NT2/D1 (cell line): ENCODE data around the gene PPARGC1A.

Source experiments
- DNase-seq: peaks from one replicate; pipeline ENCODE4 v3.0.0-alpha.2; 2011; ENCODE audit warnings: low read depth, low spot score
- H3K27me3 ChIP-seq: 2 replicates; pipeline ENCODE4 v1.6.0; 2011; ENCODE audit warnings: mild to moderate bottlenecking; ENCODE audit not compliant: insufficient read length, insufficient read depth
- H3K36me3 ChIP-seq: 2 replicates; pipeline ENCODE4 v1.6.1; 2011; ENCODE audit warnings: mild to moderate bottlenecking, low read length, mixed read lengths; ENCODE audit not compliant: insufficient read depth, insufficient read length
- H3K4me1 ChIP-seq: 2 replicates; pipeline ENCODE4 v1.5.1; 2011; ENCODE audit not compliant: insufficient read depth, insufficient read length
- H3K4me3 ChIP-seq: 2 replicates; pipeline ENCODE4 v1.5.1; 2011; ENCODE audit warnings: low read depth; ENCODE audit not compliant: insufficient read length
- H3K9ac ChIP-seq: 2 replicates; pipeline ENCODE4 v1.6.0; 2011; ENCODE audit warnings: low read depth; ENCODE audit not compliant: insufficient read length
- H3K9me3 ChIP-seq: 2 replicates; pipeline ENCODE4 v1.5.1; 2011; ENCODE audit warnings: mild to moderate bottlenecking, low read length; ENCODE audit not compliant: insufficient read depth
- SUZ12 ChIP-seq: IDR thresholded peaks from 2 replicates; pipeline ENCODE4 v1.6.1; 2011; ENCODE audit not compliant: insufficient read length, insufficient read depth; ENCODE audit errors: extremely low read depth
- YY1 ChIP-seq: IDR thresholded peaks from 2 replicates; pipeline ENCODE4 v1.6.1; 2011; ENCODE audit not compliant: insufficient read length, insufficient read depth
- ZNF274 ChIP-seq: IDR thresholded peaks from 2 replicates; pipeline ENCODE4 v1.6.1; 2011; ENCODE audit warnings: mild to moderate bottlenecking, low read depth, low read length

PPARGC1A gene

GRCh38 chr4:23746672-23747071 lies 143.2 kb downstream of the PPARGC1A start:
- no peak overlapping the region for H3K9ac ChIP-seq
- H3K4me3 ChIP-seq: no peak overlapping the region
- DNase-seq: no peak
- peaks cover 32% of the 10 kb centered on the region for H3K9me3 ChIP-seq
- no peaks in the 10 kb centered on the region for H3K4me1 ChIP-seq
- no peaks in the 10 kb centered on the region for H3K36me3 ChIP-seq
- H3K27me3 ChIP-seq: no peaks in the 10 kb centered on the region
- no peak for TF ChIP-seq SUZ12
- no peak for TF ChIP-seq ZNF274
- TF ChIP-seq YY1: no peak

- no peak overlapping the region for H3K4me3 ChIP-seq
- TF ChIP-seq YY1 (no peak), ZNF274 (no peak), SUZ12 (no peak)
- no peak for DNase-seq
Observed at GRCh38 chr4:23746027-23746426, 143.8 kb downstream of the PPARGC1A start.

DNA sequence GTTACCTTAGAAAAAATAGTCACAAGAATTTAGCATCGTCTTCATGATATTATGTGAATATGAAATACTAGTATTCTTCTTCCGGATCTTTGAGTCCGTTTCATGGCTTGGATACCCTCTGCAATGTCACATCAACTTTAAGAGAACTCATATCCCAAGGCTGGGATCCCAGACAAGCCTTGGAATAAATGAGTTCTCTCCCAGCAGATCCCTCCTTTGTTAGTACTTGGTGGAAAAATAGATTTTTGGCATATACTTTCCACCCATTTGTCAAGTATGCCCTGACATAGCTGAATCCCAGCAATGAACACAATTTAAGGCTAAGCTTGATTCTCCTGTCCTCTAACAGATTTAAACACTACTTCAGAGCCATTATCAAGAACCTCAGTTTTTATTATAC lies 144.5 kb downstream of the PPARGC1A start:
- H3K36me3 ChIP-seq: no peaks in the 10 kb centered on the region
- no peaks in the 10 kb centered on the region for H3K4me1 ChIP-seq
- H3K9ac ChIP-seq: no peak overlapping the region
- H3K27me3 ChIP-seq: no peaks in the 10 kb centered on the region
- H3K4me3 ChIP-seq: no peak overlapping the region
- TF ChIP-seq SUZ12 (no peak), ZNF274 (peak; percentile 68)
- no peak for DNase-seq
- H3K9me3 ChIP-seq: peaks cover 32% of the 10 kb centered on the region

More at GRCh38 chr4:23746027-23746426, 143.8 kb downstream of the PPARGC1A start:
- no peak overlapping the region for H3K9ac ChIP-seq
- no peaks in the 10 kb centered on the region for H3K36me3 ChIP-seq
- H3K9me3 ChIP-seq: peaks cover 32% of the 10 kb centered on the region
- no peaks in the 10 kb centered on the region for H3K27me3 ChIP-seq
- no peaks in the 10 kb centered on the region for H3K4me1 ChIP-seq
